ENCODE measurements around the gene MSL3.

MSL3 gene

GRCh38 chrX:11759172-11759460 lies 1.1 kb downstream of the MSL3 start:
- no peak for DNase-seq (ENCODE audit: low read depth in 3 of 3)

GRCh38 chrX:11759461-11760311 lies 1.6 kb downstream of the MSL3 start:
- peak in 2 of 3 experiments; percentile 31 to 50 for DNase-seq (ENCODE audit: low read depth in 3 of 3)

- DNase-seq (ENCODE audit: low read depth in 3 of 3): no peak
Measured at GRCh38 chrX:11760958-11761357, 2.9 kb downstream of the MSL3 start.

GRCh38 chrX:11764602-11765067 lies 6.6 kb downstream of the MSL3 start:
- DNase-seq (ENCODE audit: low read depth in 3 of 3): no peak

GRCh38 chrX:11765449-11765848 lies 7.4 kb downstream of the MSL3 start:
- DNase-seq (ENCODE audit: low read depth in 3 of 3): no peak

GRCh38 chrX:11766487-11766886 lies 8.4 kb downstream of the MSL3 start:
- DNase-seq (ENCODE audit: low read depth in 3 of 3): no peak

- DNase-seq (ENCODE audit: low read depth in 3 of 3): no peak
Measured at GRCh38 chrX:11768039-11768438, 10.0 kb downstream of the MSL3 start.

- DNase-seq (ENCODE audit: low read depth in 3 of 3): no peak
Measured at GRCh38 chrX:11770320-11770719, 12.3 kb downstream of the MSL3 start.

GRCh38 chrX:11778230-11778629 lies 20.2 kb downstream of the MSL3 start:
- DNase-seq (ENCODE audit: low read depth in 3 of 3): no peak

GRCh38 chrX:11781133-11781532 lies 23.1 kb downstream of the MSL3 start:
- no peak for DNase-seq (ENCODE audit: low read depth in 3 of 3)

GRCh38 chrX:11781734-11782370 lies 23.8 kb downstream of the MSL3 start:
- DNase-seq (ENCODE audit: low read depth in 3 of 3): no peak

- DNase-seq (ENCODE audit: low read depth in 3 of 3): no peak
Measured at GRCh38 chrX:11784543-11784942, 26.5 kb downstream of the MSL3 start.

GRCh38 chrX:11786862-11787261 lies 28.8 kb downstream of the MSL3 start:
- no peak for DNase-seq (ENCODE audit: low read depth in 3 of 3)

- peak; percentile 37 to 67 (median 65) for DNase-seq (ENCODE audit: low read depth in 3 of 3)
Measured at GRCh38 chrX:11787564-11787963, 29.5 kb downstream of the MSL3 start.

GRCh38 chrX:11789809-11790208 lies 31.8 kb downstream of the MSL3 start:
- no peak for DNase-seq (ENCODE audit: low read depth in 3 of 3)

- no peak for DNase-seq (ENCODE audit: low read depth in 3 of 3)
Measured at GRCh38 chrX:11791090-11791489, 33.1 kb downstream of the MSL3 start.

- DNase-seq (ENCODE audit: low read depth in 3 of 3): no peak
Measured at GRCh38 chrX:11791537-11791936, 33.5 kb downstream of the MSL3 start.

GRCh38 chrX:11792461-11793421 lies 34.7 kb downstream of the MSL3 start:
- DNase-seq (ENCODE audit: low read depth in 3 of 3): peak; percentile 31 to 63 (median 45)

- DNase-seq (ENCODE audit: low read depth in 3 of 3): no peak
Measured at GRCh38 chrX:11793734-11794133, 35.7 kb downstream of the MSL3 start.

- no peak for DNase-seq (ENCODE audit: low read depth in 3 of 3)
Measured at GRCh38 chrX:11813341-11813740, 55.3 kb downstream of the MSL3 start.
